Neural progenitor cell (in vitro differentiated cells): Measurements from ENCODE around the gene CDH18.
"Not testable (repeated sequence)": the region's sequence is repeated elsewhere in the genome, so short reads cannot be mapped to it uniquely, and the experiment has no call there.

ENCODE experiments used
- EZH2 ChIP-seq: fragments of 200-600 bp; sonication (generic); IDR thresholded peaks from 2 replicates; pipeline ENCODE4 v1.6.1; 2017; ENCODE audit warnings: antibody characterized with exemption, mild to moderate bottlenecking, moderate library complexity
- TF ChIP-seq, protein P1 (sequence below): fragments of 200-600 bp; sonication (generic); IDR thresholded peaks from 2 replicates; pipeline ENCODE4 v1.5.1; 2017; ENCODE audit warnings: antibody characterized with exemption, mild to moderate bottlenecking

DNA sequence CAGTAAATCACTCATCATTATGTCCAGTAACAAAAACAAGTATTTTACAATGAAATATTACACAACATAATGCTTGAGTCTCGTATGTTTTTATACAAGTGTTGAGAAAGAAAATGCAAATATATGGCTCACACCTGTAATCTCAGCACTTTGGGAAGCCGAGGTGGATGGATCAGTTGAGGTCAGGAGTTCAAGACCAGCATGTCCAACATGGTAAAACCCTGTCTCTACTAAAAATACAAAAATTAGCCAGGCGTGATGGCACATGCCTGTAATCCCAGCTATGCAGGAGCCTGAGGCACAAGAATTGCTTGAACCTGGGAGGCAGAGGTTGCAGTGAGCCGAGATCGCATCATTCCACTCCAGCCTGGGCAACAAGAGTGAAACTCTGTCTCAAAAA lies 211.1 kb downstream of the CDH18 start:
- TF ChIP-seq, protein P1, sequence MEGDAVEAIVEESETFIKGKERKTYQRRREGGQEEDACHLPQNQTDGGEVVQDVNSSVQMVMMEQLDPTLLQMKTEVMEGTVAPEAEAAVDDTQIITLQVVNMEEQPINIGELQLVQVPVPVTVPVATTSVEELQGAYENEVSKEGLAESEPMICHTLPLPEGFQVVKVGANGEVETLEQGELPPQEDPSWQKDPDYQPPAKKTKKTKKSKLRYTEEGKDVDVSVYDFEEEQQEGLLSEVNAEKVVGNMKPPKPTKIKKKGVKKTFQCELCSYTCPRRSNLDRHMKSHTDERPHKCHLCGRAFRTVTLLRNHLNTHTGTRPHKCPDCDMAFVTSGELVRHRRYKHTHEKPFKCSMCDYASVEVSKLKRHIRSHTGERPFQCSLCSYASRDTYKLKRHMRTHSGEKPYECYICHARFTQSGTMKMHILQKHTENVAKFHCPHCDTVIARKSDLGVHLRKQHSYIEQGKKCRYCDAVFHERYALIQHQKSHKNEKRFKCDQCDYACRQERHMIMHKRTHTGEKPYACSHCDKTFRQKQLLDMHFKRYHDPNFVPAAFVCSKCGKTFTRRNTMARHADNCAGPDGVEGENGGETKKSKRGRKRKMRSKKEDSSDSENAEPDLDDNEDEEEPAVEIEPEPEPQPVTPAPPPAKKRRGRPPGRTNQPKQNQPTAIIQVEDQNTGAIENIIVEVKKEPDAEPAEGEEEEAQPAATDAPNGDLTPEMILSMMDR, result not testable (repeated sequence)
- TF ChIP-seq EZH2, result not testable (repeated sequence)
